ENCODE data around the gene CKB.

CKB gene

DNA sequence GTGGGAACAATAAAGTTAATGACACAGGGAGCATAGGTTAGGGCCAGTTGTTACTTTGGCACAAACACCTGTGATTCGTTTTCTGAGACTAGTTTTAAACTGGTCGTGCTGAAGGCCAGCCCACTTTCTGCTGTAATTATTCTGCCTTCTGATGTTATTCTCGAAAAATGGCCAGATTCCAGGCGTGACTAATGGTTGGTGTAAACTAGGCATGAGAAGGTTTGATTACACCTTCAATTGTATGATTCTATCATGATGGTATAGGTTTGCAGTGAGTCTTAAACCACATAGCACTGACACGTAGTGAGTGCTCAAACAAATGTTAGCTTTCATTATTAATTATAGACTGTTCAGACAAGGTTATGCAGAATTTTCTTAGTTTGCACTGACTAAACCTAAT is 39.0 kb downstream of the CKB start:
- no peak for DNase-seq

DNA sequence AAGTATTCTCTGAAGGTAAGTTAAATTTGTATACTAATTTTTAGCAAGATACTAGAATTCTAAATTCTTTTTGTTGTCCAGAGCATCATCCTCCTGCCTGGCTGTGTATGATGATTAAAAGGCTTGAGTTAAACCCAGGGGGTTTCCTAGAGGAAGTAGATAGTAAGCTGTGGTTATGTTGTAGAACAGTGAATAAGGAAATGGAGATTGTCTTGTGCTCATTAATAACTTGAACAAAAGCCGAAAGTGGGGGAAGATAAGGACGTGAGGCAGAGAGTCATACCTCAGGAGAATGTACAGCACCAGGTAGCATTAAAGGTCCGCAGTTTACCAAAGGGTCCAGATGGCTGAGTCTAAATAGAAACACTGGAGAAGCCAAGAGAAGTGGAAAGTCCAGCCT is 42.0 kb downstream of the CKB start:
- DNase-seq: no peak

DNA sequence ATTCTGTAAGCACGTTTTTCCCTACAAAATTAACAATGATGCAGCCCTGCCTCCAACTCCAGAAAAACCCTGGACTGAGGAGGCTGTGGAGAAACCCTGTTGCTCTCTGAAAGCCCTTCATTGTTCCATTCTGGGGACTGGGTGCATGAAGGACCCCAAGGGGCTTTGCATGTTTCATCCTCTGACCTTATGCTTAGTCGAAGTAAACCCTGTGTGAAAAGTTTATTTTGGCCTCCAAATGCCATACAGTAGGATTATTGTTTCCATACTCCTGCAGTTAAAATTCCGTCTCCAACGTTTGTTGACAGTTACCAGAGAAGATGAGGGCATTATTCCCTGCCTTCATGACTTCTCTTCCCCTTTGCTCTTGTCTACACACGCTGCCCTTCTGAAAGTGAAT is 46.0 kb downstream of the CKB start:
- DNase-seq: no peak

- DNase-seq: no peak
Measured at GRCh38 chr14:103476065-103476464, 46.6 kb downstream of the CKB start.

DNA sequence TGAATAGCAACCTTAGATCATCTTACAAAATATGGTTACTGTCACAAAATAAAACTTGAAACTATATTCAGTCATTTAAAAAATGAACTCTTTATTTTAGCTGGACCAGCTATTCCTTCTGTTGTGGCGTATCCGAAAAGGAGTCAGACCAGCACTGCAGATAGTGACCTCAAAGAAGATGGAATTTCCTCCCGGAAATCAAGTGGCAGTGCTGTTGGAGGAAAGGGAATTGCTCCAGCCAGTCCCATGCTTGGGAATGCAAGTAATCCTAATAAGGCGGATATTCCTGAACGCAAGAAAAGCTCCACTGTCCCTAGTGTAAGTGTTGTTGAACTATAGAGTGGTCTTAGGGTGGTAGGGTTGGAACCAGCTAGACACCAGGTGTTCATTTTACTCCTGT is 47.7 kb downstream of the CKB start:
- no peak for DNase-seq

- no peak for DNase-seq
Measured at GRCh38 chr14:103472939-103473338, 49.7 kb downstream of the CKB start.

Data from SHP77 (cell line).